GM12874 (cell line): ENCODE measurements around the gene DNAJA2.

ENCODE experiments used
- TF ChIP-seq, protein P1 (sequence below): IDR thresholded peaks from 2 replicates; pipeline ENCODE4 v1.5.1; 2011; ENCODE audit warnings: low read depth, mild to moderate bottlenecking, control low read depth, low read length, moderate library complexity; ENCODE audit not compliant: insufficient read depth

DNAJA2 gene

DNA sequence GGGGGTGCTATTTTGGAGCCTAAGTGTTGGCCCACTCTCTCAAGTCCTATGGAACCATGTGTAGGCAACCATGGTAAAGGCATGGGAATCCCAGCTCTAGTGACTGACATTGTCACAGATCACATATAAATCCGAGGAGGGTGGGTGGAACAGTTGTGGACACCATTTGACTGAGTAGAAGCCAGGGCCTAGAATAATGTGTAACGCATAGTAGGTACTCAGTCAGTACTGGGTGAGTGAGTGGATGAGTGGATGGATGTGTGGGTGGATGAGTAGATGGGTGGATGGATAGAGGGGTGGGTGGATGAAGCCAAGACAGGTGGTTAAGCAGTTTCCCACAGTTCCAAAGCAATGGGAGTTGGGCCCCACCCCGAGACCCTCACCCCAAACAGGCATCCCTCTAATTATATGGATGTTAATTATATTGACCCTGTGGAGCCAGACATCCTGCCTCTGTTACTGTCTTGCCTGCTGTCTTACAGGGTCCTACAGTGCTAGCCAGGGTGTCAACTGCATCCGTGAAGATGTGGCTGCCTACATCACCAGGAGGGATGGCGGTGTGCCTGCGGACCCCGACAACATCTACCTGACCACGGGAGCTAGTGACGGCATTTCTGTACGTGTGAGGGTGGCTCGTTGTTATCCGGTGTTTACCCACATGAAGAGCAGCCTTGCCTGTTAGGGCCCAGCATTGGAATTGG, 67.0 kb downstream of the DNAJA2 start:
- TF ChIP-seq, protein P1, sequence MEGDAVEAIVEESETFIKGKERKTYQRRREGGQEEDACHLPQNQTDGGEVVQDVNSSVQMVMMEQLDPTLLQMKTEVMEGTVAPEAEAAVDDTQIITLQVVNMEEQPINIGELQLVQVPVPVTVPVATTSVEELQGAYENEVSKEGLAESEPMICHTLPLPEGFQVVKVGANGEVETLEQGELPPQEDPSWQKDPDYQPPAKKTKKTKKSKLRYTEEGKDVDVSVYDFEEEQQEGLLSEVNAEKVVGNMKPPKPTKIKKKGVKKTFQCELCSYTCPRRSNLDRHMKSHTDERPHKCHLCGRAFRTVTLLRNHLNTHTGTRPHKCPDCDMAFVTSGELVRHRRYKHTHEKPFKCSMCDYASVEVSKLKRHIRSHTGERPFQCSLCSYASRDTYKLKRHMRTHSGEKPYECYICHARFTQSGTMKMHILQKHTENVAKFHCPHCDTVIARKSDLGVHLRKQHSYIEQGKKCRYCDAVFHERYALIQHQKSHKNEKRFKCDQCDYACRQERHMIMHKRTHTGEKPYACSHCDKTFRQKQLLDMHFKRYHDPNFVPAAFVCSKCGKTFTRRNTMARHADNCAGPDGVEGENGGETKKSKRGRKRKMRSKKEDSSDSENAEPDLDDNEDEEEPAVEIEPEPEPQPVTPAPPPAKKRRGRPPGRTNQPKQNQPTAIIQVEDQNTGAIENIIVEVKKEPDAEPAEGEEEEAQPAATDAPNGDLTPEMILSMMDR = no peak
